Activated CD8-positive, alpha-beta memory T cell treated with anti-CD3 and anti-CD28 coated beads, Interleukin-2, amount 50 U/mL, for 24 hours (primary cell): ENCODE measurements around the gene DIPK2B.

Experiments
- DNase-seq: peaks from one replicate; pipeline ENCODE4 v3.0.0-alpha.2; 2020; ENCODE audit errors: extremely low read depth

Gene DIPK2B, protein sequence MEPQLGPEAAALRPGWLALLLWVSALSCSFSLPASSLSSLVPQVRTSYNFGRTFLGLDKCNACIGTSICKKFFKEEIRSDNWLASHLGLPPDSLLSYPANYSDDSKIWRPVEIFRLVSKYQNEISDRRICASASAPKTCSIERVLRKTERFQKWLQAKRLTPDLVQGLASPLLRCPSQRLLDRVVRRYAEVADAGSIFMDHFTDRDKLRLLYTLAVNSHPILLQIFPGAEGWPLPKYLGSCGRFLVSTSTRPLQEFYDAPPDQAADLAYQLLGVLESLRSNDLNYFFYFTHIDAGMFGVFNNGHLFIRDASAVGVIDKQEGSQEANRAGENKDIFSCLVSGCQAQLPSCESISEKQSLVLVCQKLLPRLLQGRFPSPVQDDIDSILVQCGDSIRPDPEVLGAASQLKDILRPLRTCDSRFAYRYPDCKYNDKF

DNA sequence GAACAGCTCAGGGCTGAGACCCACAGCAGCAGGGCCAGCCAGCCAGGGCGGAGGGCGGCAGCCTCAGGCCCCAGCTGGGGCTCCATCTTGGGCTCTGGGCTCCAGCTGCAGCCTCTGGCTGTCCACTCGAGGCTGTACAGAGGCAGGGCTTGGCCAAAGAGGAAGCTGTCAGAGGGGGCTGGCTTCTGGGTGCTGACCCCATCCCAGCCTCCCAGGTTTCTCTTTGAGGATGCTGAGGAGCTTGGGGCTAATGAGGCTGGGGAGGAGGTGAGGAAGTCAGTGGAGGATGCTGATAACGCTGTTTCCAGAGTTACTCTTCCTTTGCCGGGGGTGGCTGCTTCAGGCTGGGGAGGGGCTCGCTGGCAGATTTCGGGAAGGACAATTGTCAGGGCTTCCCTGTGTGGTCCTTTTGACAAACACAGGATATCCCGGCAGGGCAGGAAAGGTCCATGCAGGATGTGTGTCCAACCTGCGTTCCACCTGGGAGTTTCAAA is at the start of gene DIPK2B:
TSS of gene DIPK2B (minus strand) at position 136 of the 494 bp plus-strand sequence. CDS start at position 86, 50 bp downstream.
- no peak for DNase-seq

DNA sequence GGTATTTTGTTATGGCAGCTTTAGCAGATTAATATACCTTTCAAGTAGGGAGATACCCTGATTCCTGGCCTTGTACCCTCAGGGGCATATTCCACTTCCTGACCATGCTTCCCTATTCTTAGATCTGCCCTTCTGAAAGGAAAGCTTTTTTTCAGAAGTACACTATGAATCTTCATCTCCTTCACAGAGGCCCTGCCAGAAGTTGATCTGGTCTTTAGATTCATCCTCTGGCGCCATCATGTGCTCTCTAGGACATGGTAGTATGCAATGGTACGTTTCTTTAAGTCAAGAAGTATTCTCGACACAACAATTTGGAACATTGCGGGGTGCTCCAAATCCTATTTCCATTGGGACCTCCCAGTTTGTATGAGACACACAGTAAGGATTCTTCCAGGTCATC is 39.6 kb upstream of the DIPK2B start:
- DNase-seq: no peak

DNA sequence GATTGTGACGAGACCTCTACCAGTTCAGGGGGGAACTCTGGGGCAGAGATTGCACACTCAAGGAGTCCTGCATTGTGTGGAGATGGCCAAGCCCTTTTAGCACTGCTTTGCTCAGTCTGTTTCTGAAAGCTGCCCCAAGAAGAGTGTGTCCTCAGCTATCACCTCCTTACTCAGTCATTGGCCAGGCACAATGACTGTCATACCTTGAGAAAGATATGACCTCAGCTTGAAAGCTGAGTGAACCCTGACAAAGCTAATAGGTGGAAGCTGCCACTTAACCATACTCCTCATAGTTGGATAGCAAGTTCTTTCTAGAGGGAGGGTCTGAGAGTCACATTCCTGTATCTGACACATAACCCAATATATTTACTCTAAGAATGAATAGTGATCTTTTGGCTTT is 37.8 kb upstream of the DIPK2B start:
- no peak for DNase-seq

DNA sequence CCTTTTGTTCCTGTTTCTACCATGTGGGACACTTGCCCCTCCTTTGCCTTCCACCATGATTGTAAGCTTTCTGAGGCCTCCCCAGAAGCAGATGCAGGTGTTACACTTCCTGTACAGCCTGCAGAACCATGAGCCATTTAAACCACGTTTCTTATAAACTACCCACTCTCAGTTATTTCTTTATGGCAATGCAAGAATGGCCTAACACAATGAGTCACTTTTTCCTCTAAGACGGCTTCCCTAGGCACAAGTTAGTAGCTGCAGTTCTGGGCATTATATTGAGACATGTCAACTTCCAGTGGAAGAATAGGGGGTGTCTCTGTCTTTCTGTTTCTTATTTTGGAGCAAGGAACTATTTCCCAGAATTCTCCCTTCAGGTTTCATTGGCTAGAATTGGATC is 32.9 kb upstream of the DIPK2B start:
- DNase-seq: no peak

DNA sequence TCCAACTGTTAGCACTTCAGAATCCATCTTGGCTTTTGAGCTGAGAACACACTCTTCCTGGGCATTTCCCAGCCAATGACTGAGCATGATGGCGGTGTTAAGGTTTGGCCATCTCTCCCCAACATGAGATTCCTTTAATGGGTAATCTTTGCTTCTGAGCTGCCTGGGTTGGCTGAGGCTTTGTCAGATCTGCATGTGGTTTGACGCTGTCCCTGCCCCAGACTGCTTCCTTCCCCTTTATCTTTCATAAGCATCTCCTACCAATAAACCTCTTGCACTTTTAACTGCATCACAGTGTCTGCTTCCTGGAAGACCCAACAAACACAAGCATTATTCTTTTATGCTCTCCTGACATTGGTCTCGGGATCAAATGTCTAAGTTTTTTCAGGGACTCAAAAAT is 31.5 kb upstream of the DIPK2B start:
- DNase-seq: no peak

DNA sequence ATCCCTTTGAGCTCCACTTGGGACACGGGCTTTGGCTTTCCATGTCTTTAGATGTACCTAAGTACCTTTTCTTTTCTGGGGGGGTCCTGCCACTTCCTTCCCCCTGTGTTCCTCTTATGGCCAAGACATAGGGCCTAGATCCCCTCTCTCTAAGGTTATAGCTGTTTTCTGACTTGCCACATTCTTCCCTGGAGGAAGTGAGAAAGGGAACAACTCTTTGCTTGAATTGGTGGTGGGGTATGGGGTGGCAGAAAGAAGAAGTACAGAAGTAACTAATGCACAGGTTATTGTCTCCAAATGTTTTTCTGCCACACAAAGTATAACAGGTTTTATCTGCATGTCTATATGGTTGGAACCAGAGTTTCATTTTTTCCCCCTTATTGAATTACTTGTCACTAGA is 29.7 kb upstream of the DIPK2B start:
- DNase-seq: no peak

DNA sequence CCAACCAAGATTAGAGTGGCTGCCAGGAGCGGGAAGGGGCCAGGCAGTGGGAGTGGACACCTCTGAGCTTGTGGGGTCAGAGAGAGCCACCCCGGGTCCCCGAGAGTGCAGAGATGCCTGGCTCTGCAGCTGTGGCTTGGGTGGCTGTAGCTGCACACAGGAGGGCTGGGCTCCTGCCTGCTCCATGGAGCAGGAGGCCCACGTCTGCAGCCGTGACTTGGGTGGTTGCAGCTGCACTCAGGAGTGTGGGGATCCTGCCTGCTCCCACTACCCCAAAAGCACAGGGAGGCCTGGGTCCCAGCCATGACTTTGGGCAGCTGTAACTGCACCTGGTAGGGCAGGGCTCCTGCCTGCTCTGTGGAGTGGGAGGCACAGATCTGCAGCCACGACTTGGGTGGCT is 28.7 kb upstream of the DIPK2B start:
- no peak for DNase-seq

DNA sequence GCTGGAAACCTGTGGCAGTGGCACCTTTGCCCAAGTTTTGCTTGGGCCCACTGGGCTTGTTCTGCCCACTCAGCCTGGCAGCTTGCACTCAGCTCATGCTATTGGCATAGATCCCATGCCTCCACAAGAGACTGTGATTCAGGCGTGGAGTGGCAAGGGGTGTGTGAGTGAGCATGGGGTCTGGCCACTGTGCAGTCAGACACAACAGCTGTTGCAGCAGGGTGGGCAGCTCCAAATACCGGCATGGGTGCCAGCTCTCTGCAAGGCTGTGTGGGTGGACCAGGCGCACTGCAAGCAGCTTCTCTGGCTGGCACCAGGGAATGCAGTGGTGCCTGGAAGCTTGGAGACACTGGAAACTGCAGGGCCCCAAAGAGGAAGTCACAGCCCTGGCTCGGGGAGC is 27.4 kb upstream of the DIPK2B start:
- DNase-seq: no peak

DNA sequence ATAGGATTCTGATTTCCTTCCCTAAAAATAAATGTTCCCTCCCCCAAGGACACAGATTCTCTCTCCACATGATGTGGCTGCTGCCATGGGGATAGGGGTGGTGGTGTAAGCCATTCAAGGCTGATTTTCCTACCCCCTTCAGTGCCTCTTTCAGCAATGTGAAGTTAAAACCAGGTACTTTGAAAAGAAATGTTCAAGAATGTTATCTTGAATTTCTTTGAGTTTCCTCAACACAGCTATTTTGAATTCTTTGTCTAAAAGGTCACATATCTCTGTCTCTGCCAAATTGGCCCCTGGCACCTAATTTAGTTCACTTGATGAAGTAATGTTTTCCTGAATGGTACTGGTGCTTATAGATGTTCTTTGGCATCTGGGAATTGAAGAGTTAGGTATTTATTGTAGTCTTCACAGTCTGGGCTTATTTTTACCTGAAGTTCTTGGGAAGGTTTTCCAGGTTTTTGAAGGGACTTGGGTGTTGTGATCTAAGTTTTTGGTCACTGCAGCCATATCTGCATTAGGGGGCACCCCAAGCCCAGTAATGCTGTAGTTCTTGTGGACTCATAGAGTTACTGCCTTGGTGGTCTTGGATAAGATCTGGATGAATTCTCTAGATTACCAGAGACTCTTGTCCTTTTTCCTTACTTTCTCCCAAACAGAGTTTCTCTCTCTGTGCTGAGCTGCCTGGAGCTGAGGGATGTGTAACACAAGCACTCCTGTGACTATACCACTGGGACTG is 7.6 kb upstream of the DIPK2B start:
- DNase-seq: no peak

DNA sequence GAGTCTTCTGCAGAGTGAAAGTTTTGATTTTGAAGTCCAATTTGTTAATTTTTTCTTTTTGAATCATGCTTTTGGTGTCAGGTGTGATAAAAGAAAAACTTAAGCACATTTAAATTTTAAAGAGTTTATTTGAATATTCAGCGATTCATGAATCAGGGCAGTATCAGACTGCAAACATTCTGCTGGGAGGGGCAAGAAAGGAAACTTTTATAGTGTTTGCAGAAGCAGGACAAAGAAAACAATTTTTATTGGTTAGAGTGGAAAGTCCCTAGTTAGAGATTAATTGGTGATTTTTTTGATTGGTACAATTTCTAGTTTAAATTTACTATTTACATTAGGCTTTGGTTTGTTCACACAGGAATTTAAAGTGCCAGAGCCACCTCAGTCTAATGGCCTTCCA is 1.5 kb upstream of the DIPK2B start:
- DNase-seq: no peak

DNA sequence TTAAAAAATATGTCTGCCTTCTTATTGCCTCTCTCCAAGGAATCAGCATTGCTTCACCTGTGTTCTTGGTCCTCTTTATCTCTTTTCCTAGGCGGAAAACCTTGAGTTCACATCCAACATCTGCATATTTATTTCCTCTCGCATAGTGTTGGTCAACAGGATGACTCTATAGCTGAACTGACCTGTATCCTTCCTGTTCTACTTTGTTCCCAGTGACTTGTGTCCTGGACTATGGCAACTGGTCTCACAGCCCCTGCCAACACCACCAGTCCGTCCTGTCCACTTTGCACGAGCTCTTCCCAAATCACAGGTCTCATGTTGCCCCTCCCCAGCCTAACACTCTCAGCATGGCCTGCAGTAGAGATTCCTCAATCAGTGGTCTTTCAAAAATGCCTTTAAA is 2.0 kb downstream of the DIPK2B start:
- DNase-seq: no peak

DNA sequence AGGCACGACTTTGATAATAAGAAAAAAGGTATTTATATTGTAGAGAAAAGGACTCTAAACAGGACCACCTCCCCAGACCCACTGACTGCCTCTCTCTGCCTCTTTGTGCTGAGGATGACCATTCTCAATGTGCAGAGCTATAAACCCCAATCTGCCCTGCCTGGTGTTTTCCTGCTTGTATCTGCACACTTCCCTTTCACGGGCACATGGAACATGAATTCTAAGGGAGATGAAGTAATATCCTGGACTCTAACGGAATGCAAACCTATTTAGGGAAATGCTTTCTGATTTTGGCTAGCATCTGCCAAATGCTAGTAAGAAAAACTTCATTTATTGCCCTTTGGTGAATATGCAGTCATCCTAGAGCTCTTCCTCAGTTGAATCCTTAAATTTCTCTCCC is 2.4 kb downstream of the DIPK2B start:
- DNase-seq: no peak

DNA sequence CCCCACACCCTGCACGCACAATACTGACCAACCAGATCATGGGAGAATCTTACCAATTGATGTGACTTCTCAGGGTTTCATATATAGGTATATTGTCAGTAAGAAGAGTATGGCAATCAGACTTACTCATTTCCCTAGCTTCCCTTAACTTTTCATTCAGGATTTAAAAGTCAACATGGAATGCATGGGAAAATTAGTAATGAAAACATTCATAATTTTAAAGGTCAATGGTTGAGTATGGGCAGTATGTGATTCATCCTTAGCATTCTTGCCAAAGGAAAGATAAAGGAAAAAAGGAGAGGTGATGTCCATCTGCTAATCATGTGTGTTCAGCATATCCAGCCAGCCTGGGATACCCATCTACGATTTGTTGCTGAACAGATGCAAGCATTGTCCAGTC is 4.0 kb downstream of the DIPK2B start:
- no peak for DNase-seq

DNA sequence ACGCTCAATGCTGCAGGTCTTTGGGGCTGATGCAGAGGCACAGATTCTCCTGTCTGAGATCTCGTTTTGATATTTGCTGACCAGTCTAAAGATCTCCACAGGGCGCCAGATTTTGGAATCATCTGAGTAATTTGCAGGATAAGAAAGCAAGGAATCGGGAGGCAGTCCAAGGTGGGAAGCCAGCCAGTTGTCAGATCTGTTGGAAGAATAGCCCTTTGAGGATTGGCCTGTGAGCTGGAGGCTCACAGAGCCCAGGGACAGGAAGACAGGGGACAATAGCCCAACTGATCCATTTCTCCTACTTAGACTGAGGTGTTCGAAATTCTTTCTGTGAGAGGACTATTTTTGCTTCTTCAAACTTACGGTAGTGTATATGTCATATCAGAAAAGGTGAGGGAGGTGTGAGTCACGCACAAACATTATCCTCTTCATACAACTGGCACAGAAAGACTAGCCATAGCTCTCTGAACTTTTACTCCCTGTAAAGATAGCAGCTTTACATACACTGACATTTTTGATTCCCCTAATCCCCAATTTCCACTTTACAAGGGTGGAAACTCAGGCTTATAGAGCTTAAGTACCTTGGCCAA is 8.8 kb downstream of the DIPK2B start:
- DNase-seq: no peak

DNA sequence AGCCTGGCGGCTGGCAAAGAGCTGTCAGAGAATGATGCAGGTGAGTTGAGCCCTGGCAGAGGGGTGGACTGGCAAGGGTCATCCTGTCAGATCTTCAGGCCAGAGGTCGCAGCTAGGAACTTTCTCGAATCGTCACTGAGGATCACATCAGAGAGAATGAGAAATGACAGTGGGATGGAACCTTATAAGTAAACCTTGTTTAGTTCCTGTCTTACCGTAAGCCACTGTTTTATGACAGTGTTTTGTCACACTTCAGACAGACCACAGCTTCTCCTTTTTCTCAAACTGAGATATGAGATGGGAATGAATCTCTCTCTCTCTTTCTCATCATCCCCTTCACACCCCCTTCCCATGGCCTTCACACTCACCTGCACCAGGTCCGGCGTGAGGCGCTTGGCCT is 9.3 kb downstream of the DIPK2B start:
- no peak for DNase-seq

DNA sequence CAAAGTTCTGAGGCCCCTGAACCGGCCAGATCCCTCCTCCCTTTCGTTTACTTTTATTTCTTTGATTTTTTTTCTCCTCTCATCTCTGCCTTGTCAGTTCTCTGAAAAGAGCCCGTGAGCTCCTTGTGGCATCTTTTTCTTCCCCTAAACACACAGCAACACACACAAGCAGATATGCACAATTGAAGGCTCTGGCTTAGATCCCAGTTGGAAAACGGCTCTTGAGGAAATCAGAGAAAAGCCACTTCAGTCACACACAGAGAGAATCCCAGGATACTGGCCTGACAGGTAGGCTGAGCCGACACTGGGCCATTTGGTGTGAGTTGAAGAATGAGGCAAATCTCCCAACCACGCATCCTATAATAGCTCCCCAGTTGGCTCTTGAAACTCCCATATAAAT is 12.9 kb downstream of the DIPK2B start:
- no peak for DNase-seq

DNA sequence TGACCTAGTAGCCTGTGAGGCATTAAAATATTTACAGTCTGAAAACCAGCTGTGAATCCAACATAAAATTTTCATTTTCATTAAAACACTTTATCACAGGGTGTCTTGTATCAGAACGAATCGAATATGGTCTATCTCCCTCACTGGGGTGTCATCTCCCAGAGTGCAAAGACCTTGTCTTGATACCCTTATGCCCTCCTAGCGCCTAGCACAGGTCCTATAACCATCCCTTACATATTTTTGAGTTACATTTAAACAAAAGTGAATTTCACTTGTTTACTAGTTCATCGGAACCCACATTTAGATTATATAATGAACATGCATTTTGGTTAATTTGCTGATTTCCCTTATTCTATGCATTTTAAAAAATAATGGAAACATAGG is 14.0 kb downstream of the DIPK2B start:
- no peak for DNase-seq

DNA sequence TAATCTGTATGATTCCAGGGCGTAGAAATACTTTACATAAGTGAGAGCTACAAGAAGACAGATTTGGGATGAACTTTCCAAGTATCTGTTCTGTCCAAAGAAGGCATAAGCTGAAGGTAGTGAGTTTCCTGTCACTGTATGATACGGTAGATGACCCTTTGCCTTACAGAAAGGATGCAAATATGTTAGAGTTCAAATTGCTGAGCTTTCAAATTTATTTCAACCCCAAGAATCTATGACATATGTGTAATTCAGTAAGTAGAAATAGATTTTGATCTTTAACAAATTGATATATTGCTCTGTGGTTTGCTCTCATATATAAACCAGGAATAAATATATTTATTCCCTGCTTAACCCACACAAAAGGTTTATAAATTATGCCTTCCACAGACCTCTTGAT is 16.5 kb downstream of the DIPK2B start:
- DNase-seq: no peak

DNA sequence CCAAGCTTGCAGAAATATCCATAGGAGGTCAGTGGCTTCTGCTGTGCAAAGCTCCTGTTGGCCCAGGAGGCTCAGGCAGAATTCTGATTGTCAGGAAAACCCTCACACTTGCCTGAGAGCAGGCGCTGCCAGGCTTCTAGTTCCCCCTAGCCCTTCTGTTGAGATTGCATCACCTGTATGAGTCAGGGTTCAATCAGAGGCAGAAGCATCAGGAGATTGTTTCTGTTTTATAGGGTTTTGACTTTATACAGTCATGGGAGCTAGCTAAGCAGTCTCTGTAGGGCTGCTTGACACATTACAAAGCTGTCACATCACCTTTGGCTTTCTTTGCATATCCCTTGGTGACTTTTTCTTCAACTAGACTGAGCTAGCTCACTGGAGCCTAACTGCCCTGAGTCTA is 27.8 kb downstream of the DIPK2B start:
- DNase-seq: no peak

DNA sequence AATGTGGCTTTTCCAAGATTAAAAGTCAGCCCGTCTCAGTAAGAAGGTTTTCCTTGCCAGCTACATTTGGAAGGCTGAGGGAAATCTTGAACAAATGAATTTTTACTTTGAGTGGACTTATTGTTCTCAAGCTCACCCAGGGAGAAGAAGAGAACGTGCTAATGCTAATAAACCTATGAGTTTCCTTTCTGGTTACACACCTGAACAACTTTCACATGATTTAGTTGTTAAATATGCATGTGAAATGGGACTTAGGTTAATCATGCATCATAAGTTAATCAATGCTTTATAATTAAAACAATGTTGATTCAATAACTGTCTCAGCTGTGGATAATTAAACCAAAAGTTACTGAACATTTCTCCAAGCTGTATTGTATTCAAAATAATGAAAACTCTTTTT is 33.9 kb downstream of the DIPK2B start:
- DNase-seq: no peak

DNA sequence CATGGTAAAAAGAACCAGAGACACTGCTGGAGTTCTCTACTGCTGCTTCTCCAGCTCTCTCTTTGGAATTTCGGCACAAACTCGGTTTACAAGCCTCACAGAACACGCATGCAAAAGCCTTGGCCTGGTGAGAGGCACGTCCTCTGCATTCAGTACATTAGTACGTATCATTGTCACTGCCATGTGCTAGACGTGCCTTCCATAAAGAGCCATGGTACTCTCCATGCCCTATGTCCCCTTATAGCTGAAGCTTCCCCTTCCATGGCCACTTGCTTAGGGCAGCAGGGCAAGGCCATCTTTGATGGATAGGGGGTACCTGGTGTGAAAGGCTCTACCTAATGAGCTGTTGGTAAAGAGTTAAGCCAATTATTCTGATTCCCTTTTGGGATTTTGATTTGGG is 35.0 kb downstream of the DIPK2B start:
- DNase-seq: no peak

DNA sequence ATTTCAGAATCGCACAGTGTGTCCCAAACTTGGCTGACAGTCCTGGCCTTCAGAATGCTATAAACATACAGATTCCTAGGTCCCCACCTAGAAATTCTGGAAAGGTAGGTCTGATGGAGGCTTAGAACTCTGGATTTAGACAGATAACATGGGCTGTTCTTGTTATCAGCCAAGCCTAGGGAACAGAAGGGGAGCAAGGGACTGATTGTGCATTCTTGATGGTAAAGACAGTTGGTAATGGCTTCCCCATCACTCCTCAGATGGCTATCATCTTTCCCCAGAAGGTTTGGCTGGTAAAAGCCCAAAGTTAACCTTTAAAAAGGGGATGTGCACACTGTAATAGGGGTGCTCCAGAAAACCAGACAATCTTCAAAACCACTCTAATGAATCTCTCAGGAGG is 35.7 kb downstream of the DIPK2B start:
- no peak for DNase-seq
